Activated B cell treated with CpG ODN at 0.5 μM for 24 hours (primary cell): ENCODE results near the gene PPP1R1A. TPM values are rescaled to one million over a fixed set of nuclear protein-coding genes. Genes with fewer than 3 reads are reported as not detected.

ENCODE experiments used
- ATAC-seq: fragments of 200-7000 bp; cut with Tn5 transposase; one replicate; pipeline ENCODE4 v1.10.0; 2021; ENCODE audit warnings: low read depth, mild to moderate bottlenecking, moderate library complexity
- CTCF ChIA-PET: fragments of 350-600 bp; sonication (Branson Sonifier 250); formaldehyde crosslinking; loops from one replicate; lab custom pipeline; 2021; ENCODE audit warnings: antibody characterized with exemption; lab: Charles Lee
- POLR2A ChIA-PET: fragments of 350-600 bp; sonication (Branson Sonifier 250); formaldehyde crosslinking; loops from one replicate; lab custom pipeline; 2021; ENCODE audit warnings: antibody characterized with exemption; lab: Charles Lee
- DNase-seq: peaks from one replicate; pipeline ENCODE4 v3.0.0; 2022
- H3K27ac Mint-ChIP-seq: one replicate; pipeline ENCODE4 v1.8.0; 2020; ENCODE audit warnings: mixed read lengths
- H3K27me3 Mint-ChIP-seq: one replicate; pipeline ENCODE4 v1.8.0; 2021; ENCODE audit warnings: mixed read lengths
- H3K36me3 Mint-ChIP-seq: one replicate; pipeline ENCODE4 v1.8.0; 2021; ENCODE audit warnings: low read depth, mixed read lengths
- H3K4me1 Mint-ChIP-seq: one replicate; pipeline ENCODE4 v1.8.0; 2021; ENCODE audit warnings: mixed read lengths
- H3K4me3 Mint-ChIP-seq: one replicate; pipeline ENCODE4 v1.8.0; 2020; ENCODE audit warnings: mild to moderate bottlenecking, mixed read lengths
- H3K9me3 Mint-ChIP-seq: one replicate; pipeline ENCODE4 v1.8.0; 2020; ENCODE audit warnings: mixed read lengths
- intact Hi-C: fragments of 100-400 bp; cut with micrococcal nuclease; formaldehyde crosslinking; loops from one replicate; pipeline ENCODE4 v1.15.1; 2024
- total RNA-seq: library from RNA; stranded (reverse); gene quantifications from 2 replicates; pipeline ENCODE4 v1.2.3, GENCODE V29; 2022
- TF ChIP-seq, protein P1 (sequence below): fragments of 200-600 bp; IDR thresholded peaks from one replicate; pipeline ENCODE4 v1.8.0; 2022; ENCODE audit warnings: antibody characterized with exemption, mild to moderate bottlenecking

PPP1R1A gene
- total RNA-seq, 1 donor from 2014 or later, result not detected

DNA sequence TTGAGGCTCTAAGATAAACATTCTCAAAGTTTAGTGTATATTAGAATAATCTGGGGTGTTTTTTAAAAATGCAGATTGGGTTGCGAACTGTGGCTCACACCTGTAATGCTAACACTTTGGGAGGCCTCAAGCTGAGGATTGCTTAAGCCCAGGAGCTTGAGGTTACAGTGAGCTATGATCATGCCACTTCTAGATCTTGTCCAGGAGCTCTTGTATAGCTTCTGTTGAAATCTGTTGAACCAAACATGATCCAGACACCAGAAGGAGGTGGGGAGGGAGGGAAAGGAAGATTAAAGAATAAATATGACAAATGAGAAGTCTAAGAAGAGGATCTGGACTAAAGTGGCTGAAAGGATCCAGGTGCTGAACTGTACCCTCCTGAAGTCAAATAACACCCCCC lies 24.7 kb downstream of the PPP1R1A start:
- Mint-ChIP-seq H3K4me3 (no peak overlapping the region), H3K4me1 (peaks cover 25% of the 10 kb centered on the region), H3K27me3 (no peaks in the 10 kb centered on the region), H3K36me3 (peaks cover 5% of the 10 kb centered on the region), H3K9me3 (no peaks in the 10 kb centered on the region), H3K27ac (no peak overlapping the region)
- TF ChIP-seq, protein P1, sequence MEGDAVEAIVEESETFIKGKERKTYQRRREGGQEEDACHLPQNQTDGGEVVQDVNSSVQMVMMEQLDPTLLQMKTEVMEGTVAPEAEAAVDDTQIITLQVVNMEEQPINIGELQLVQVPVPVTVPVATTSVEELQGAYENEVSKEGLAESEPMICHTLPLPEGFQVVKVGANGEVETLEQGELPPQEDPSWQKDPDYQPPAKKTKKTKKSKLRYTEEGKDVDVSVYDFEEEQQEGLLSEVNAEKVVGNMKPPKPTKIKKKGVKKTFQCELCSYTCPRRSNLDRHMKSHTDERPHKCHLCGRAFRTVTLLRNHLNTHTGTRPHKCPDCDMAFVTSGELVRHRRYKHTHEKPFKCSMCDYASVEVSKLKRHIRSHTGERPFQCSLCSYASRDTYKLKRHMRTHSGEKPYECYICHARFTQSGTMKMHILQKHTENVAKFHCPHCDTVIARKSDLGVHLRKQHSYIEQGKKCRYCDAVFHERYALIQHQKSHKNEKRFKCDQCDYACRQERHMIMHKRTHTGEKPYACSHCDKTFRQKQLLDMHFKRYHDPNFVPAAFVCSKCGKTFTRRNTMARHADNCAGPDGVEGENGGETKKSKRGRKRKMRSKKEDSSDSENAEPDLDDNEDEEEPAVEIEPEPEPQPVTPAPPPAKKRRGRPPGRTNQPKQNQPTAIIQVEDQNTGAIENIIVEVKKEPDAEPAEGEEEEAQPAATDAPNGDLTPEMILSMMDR, result no peak
- ATAC-seq (no peak), DNase-seq (no peak)
- intact Hi-C loops, result loop anchor here (10.0 kb wide), 1 partner anchor 149 kb away; the partner anchor contains the start of gene ITGA5
- ChIA-PET CTCF (no interaction called here), POLR2A (no interaction called here)

DNA sequence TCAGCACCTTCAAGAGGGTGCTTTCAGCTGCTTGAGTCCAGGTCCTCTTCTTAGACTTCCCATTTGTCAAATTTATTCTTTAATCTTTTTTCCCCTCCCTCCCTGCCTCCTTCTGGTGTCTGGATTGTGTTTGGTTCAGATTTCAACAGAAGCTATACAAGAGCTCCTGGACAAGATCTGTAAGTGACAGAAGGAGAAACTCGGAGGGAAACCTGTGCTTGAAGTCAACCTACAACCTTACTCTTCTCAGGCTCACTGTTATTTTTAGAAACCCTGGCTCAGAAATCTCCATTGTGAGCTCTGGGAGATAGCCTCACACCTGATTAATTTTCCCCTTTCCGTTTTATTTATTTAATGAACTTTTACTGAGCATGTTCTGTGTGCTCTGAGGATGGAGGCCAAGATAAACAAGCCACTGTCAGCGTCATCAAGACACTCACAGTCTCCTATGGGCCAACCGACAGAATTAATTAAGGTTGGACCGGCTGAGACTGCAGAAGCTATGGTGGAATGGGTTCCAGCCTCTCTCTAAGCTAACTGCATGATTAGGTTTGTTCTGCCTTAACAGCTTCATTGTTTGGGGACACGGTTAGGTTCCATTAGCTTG lies 25.6 kb downstream of the PPP1R1A start:
- TF ChIP-seq, protein P1, result no peak
- ATAC-seq (no peak), DNase-seq (no peak)
- H3K9me3 Mint-ChIP-seq, result no peaks in the 10 kb centered on the region
- ChIA-PET CTCF (no interaction called here), POLR2A (no interaction called here)
- peaks cover 5% of the 10 kb centered on the region for H3K36me3 Mint-ChIP-seq
- H3K4me3 Mint-ChIP-seq, result no peak overlapping the region
- intact Hi-C loops, result loop anchor here (10.0 kb wide), 1 partner anchor 148 kb away; the partner anchor contains the start of gene ITGA5
- H3K27me3 Mint-ChIP-seq, result no peaks in the 10 kb centered on the region
- H3K27ac Mint-ChIP-seq, result no peak overlapping the region
- H3K4me1 Mint-ChIP-seq, result peaks cover 25% of the 10 kb centered on the region

DNA sequence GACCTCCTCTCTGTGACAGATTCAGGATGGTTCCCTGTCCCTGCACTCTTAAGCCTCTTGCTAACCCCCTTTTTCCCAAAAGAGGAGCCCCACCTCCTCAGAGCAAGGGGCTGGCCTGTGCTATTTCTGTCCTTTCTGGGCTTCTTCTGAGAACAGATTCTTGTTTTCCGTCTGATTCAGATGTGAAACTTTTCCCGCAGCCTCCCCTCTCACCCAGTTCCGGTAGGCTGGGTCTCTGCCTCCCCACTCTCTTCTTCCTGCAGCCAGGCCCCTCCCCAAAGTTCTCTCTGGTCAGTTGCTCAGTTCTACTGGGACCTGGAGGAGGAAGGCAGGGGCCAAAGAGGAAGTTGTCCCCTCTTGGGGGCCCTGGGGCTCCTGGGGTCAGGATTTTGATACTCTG lies 27.3 kb downstream of the PPP1R1A start:
- CTCF ChIA-PET, result interaction anchor here (1.7 kb wide), 1 partner anchor 19 kb away, joined by 10 read pairs; no protein-coding TSS in a partner anchor

DNA sequence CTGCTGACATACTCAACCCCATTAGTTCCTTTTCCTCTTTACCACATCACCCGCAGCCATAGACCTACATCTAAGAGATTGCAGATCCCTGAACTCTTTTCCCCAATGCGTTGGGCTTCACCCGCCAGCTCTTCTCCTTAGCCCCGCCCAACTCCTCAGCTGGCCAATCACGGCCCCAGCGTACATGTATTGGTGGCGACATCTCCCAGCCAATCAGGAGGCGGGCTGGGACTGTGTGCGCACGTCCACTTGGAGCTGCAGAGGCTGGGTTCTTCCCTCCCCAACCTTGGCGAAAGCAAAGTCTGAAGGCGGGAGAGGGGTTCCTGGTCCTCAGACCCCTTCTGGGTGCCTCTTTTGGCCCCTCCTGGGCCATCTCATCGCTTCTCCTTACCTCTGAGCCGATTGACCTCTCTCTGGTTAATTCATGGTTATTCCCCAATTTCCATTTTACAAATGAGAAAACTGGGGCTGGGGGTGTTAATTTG lies 28.0 kb downstream of the PPP1R1A start:
- Mint-ChIP-seq H3K4me3 (peak overlapping the region; percentile 88), H3K9me3 (no peaks in the 10 kb centered on the region), H3K27me3 (no peaks in the 10 kb centered on the region), H3K36me3 (no peaks in the 10 kb centered on the region), H3K4me1 (peaks cover 25% of the 10 kb centered on the region), H3K27ac (peak overlapping the region; percentile 81)
- ATAC-seq, result peak; percentile 100
- TF ChIP-seq, protein P1, result no peak
- peak; percentile 65 for DNase-seq
- POLR2A ChIA-PET, result interaction anchor here (0.6 to 1.7 kb wide), 6 partner anchors 11 to 557 kb away, joined by 3 to 13 read pairs (median 4); partner anchors contain the start of genes HNRNPA1, NCKAP1L and PDE1B
- intact Hi-C loops, result loop anchor here (10.0 kb wide), 1 partner anchor 146 kb away; the partner anchor contains the start of gene ITGA5
- CTCF ChIA-PET, result interaction anchor here (1.0 to 1.7 kb wide), 2 partner anchors 17 to 20 kb away, joined by 4 to 10 read pairs; no protein-coding TSS in a partner anchor

More for the DNA sequence above, 27.3 kb downstream of the PPP1R1A start:
- Mint-ChIP-seq H3K27me3 (no peaks in the 10 kb centered on the region), H3K9me3 (no peaks in the 10 kb centered on the region), H3K4me3 (peak overlapping the region; percentile 88), H3K27ac (no peak overlapping the region), H3K4me1 (peaks cover 25% of the 10 kb centered on the region), H3K36me3 (no peaks in the 10 kb centered on the region)
- TF ChIP-seq, protein P1, result no peak
- POLR2A ChIA-PET, result interaction anchor here (1.0 to 1.7 kb wide), 4 partner anchors 12 to 281 kb away, joined by 3 to 13 read pairs (median 6); partner anchors contain the start of genes HNRNPA1, NCKAP1L and PDE1B
- ATAC-seq (no peak), DNase-seq (no peak)
- intact Hi-C loops, result loop anchor here (10.0 kb wide), 1 partner anchor 146 kb away; the partner anchor contains the start of gene ITGA5

DNA sequence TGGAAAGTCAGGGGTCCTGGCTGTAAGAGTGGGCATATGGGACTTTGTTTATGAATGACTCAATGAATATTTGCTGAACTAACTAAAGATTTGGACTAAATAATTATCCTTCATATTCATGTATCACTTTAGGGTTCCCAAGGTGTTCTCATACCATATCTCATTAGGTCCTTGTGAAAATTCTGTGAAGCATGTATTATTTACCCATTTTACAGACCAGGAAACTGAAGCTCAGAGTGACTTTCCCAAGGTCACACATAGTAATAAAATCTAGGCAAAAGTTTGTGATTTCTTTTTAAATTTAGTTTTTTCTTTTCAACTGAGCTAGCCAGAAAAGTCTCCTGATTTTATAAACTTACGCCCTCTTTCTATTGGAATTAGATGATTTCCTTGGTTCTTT lies 29.7 kb downstream of the PPP1R1A start:
- no peaks in the 10 kb centered on the region for H3K9me3 Mint-ChIP-seq
- H3K4me3 Mint-ChIP-seq, result no peak overlapping the region
- DNase-seq, result no peak
- H3K36me3 Mint-ChIP-seq, result no peaks in the 10 kb centered on the region
- ChIA-PET POLR2A (no interaction called here), CTCF (no interaction called here)
- no peak overlapping the region for H3K27ac Mint-ChIP-seq
- H3K4me1 Mint-ChIP-seq, result peaks cover 25% of the 10 kb centered on the region
- H3K27me3 Mint-ChIP-seq, result no peaks in the 10 kb centered on the region
- intact Hi-C loops, result no loop called here
- no peak for ATAC-seq
- TF ChIP-seq, protein P1, result no peak
